ENCODE measurements around the gene SRCAP.

DNA sequence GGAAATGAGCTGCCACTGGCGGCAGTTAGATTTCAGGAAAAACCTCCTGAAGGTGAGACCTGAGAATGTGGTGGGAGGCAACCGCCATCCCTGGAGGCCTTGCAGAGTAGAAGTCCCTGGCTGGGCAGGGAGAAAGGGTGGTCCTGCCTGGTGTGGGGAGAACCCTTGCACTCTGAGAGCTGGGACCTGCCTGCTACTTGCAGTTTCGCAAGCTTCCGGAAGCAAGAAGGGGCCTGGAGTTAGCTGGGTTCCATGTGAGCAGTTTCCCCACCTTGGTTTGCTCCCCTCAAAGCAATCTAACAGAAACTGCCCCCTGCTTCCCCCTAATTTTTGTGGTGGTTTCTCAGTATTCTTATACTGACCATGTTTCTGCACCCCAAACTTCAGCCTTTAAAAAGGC is 81.6 kb downstream of the SRCAP start:
- no peak for TF ChIP-seq CTCF (IDR thresholded peaks at IDR 0.05; ENCODE audit: low read length)
- TF ChIP-seq EZH2 (IDR thresholded peaks at IDR 0.05; ENCODE audit: borderline replicate concordance, low read length), result no peak

Data from OCI-LY1 (cell line).